Skin epidermis (tissue), 12 donors: ENCODE results near the gene DOK6.
"Not testable (repeated sequence)": the region's sequence is repeated elsewhere in the genome, so short reads cannot be mapped to it uniquely, and the experiment has no call there.

Source experiments
- H3K27ac ChIP-seq, 21 experiments: fragments of 200-600 bp; sonication (generic) in 11 of 21; one replicate each; pipeline ENCODE4 v1.5.0; 2020; ENCODE audit warnings: mild to moderate bottlenecking in 3 of 21, inconsistent platforms in 2 of 21, moderate library complexity in 2 of 21
- H3K4me3 ChIP-seq, 7 experiments: fragments of 200-600 bp; sonication (generic) in 2 of 7; one replicate each; pipeline ENCODE4 v1.5.0; 2020; ENCODE audit warnings: inconsistent platforms in 2 of 7, mild to moderate bottlenecking in 2 of 7, moderate library complexity in 1 of 7

The DOK6 gene

DNA sequence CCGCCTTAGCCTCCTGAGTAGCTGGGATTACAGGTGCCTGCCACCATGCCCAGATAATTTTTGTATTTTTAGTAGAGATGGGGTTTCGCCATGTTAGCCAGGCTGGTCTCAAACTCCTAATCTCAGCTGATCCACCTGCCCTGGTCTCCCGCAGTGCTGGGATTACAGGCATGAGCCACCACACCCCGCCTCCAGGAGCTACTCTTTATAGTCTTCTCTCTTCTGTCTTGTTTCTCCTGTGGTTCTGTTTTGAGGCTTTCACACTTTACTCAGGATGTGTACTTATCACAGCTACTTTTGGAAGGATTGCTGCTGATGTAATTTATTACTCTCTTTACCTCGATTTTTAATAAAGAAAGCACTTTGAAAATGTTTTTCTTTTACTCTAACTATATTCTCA is 261.4 kb downstream of the DOK6 start:
- not testable (repeated sequence) for H3K27ac ChIP-seq, H3K4me3 ChIP-seq

DNA sequence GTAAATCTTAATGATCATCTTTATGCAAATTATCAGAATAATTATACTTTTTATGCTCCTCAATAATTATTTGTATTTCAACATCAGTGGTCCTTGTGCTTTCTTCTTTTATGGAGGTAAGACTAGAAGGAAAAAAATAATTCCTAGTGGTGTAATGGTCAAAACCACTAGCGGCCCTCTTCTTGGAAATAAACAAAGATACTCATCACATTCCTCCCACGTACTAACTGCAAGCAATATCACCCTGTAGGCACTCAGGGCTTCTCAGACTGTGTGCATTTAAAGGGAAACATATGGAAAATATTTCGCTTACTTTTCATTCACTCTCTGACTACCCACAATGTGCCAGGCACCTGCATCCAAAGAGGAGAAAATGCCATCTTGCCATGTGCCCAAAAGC is 263.7 kb downstream of the DOK6 start:
- H3K4me3 ChIP-seq: no peak overlapping the region
- no peak overlapping the region for H3K27ac ChIP-seq

GRCh38 chr18:69674292-69674877 is 273.7 kb downstream of the DOK6 start:
- Histone ChIP-seq H3K27ac (no peak overlapping the region), H3K4me3 (no peak overlapping the region)

DNA sequence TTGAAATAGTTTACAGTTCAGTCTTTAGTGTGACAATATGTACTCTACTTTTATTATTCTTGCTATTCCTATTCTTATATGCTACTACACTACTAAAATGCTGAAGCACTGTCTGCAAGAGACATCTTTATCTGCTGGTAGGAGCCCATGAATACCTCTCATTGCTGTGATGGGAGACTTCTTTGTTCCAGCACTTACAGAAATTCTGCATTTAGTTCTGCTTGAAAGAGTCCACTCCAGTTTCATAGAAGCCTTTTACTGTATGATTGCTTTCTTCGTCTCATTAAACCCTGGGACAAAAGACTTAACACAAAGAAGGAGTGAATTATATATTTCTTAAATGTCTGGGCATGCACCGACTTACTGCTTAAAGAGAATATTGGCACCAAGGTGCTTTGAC is 274.3 kb downstream of the DOK6 start:
- no peak overlapping the region for H3K27ac ChIP-seq
- no peak overlapping the region for H3K4me3 ChIP-seq

DNA sequence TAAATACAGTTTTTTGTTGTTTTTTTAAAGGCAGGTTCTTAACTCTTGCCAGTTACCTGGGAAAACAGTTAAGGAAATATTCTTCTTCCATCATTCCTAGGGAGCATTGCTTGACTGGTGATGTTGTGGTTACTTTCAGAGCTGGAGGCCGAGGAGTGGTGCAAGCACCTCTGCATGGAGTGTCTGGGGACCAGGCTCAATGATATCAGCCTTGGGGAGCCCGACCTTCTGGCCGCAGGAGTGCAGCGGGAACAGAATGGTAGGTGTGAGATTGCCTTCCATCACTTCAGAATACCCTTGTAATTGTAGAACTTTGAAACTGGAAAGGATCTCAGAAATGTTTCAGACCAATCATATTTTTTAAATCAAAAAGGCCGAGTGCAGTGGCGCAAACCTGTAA is 276.9 kb downstream of the DOK6 start:
- H3K4me3 ChIP-seq: no peak overlapping the region
- no peak overlapping the region for H3K27ac ChIP-seq

GRCh38 chr18:69680123-69680522 is 279.4 kb downstream of the DOK6 start:
- H3K27ac ChIP-seq: no peak overlapping the region
- H3K4me3 ChIP-seq: no peak overlapping the region

GRCh38 chr18:69683176-69683575 is 282.5 kb downstream of the DOK6 start:
- Histone ChIP-seq H3K4me3 (no peak overlapping the region), H3K27ac (no peak overlapping the region)

DNA sequence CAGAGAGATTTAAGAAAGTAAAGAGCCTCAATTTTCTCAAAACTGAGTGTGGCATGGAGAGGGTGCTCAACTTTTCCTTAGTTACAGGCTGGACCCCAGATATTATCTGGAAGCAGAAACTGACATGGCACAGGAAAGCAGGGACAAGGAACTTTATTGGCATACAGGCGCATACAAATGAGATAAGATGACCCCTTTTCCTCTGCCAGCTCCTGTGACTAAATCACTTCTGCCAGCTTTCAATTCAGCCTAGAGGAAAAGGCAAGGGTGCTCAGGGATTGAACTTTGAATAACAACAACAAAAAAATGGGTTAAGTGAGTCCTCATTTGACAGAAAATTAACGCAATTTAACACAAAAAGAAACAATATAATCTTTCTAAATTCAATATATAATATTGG is 284.1 kb downstream of the DOK6 start:
- H3K4me3 ChIP-seq: no peak overlapping the region

DNA sequence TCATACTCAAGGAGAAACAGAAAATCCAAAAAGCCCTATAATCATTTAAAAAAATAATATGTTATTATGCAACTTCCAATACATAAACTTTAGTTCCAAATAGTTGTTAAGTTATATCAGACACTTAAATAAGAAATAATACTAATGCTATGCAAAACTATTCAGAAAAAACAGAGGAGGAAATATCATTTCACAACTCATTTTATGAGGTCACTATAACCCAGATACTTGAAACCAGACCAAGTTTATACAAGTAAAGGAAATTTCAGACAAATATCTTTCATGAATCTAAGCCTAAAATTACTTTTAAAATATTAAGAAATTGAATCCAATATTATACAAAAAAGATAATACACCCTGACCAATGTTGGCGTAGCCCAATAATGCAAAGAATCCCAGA is 286.2 kb downstream of the DOK6 start:
- Histone ChIP-seq H3K27ac (no peak overlapping the region), H3K4me3 (no peak overlapping the region)

More for the DNA sequence above, 284.1 kb downstream of the DOK6 start:
- no peak overlapping the region for H3K27ac ChIP-seq

- Histone ChIP-seq H3K27ac (no peak overlapping the region), H3K4me3 (no peak overlapping the region)
Measured at GRCh38 chr18:69689121-69689759, 288.6 kb downstream of the DOK6 start.

DNA sequence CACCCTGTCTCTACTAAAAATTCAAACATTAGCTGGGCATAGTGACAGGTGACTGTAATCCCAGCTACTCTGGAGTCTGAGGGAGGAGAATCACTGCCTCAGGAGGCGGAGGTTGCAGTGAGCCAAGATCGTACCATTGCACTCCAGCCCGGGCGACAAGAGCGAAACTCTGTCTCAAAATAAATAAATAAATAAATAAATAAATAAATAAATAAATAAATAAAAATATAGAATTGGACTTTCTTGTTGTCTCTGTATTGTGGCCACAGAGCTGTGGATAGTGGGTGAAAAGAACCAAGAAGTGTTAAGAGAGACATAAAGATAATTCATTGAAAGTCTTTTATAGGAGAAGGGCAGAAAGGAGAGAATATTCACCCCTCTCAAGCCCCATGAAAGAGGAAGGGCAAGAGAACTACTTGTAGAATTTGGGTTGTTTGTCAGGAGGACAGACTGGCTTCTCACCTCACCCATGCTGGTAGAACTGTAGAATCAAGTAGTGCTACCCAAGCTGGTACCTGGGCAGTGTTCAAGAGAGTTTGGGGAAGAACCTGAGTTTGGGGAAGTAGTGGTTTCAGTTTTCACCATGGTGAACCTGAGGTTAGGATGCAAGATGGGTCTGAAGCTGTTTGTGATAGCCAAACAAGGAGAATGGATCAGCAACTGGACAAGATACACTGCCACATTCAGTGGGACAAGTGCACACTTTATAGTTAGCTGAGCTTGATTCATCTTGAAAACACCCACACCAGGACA is 290.5 kb downstream of the DOK6 start:
- no peak overlapping the region for H3K27ac ChIP-seq
- no peak overlapping the region for H3K4me3 ChIP-seq

- no peak overlapping the region for H3K4me3 ChIP-seq
- H3K27ac ChIP-seq: no peak overlapping the region
Measured at GRCh38 chr18:69697069-69697468, 296.4 kb downstream of the DOK6 start.

GRCh38 chr18:69697689-69698088 is 297.0 kb downstream of the DOK6 start:
- no peak overlapping the region for H3K27ac ChIP-seq

DNA sequence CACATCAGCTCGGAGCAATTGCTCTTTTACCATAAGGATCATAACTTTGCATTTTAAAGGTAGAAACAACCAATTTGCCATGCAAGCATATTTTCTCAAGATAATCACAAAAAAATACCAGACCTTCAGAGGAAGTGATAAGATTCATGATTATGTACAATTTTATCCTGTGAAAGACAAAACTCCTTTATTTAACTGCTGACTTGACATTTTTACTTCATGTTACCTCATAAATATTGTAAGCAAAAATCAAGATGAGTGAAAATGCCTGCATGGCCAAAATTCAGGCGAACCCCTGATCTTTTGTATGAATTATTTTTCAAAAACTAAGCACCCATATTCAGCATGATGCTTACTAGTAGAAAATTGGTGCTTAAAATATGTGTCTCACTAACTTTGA is 300.6 kb downstream of the DOK6 start:
- Histone ChIP-seq H3K4me3 (no peak overlapping the region), H3K27ac (no peak overlapping the region)

More at GRCh38 chr18:69697689-69698088, 297.0 kb downstream of the DOK6 start:
- no peak overlapping the region for H3K4me3 ChIP-seq

GRCh38 chr18:69703461-69703860 is 302.8 kb downstream of the DOK6 start:
- H3K27ac ChIP-seq: no peak overlapping the region
- H3K4me3 ChIP-seq: no peak overlapping the region

DNA sequence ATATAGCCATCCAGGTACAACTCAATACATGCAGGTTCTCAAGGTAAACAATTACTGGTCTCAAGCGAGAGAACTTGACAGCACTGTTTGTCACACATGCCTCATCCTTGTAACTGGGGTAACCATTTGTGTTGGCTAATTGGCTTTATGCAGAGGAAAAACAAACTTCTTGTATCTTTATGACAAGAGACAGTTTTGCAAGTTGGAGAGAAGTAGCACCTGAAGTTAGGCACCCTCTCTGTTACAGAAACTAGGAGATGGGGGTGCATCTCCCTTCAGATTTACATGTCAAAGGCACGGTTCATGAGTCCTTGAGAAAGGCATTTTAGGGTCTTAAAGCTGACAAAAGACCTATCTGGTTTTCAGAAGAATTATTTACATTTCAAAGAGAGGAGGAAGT is 305.3 kb downstream of the DOK6 start:
- no peak overlapping the region for H3K4me3 ChIP-seq
- no peak overlapping the region for H3K27ac ChIP-seq

DNA sequence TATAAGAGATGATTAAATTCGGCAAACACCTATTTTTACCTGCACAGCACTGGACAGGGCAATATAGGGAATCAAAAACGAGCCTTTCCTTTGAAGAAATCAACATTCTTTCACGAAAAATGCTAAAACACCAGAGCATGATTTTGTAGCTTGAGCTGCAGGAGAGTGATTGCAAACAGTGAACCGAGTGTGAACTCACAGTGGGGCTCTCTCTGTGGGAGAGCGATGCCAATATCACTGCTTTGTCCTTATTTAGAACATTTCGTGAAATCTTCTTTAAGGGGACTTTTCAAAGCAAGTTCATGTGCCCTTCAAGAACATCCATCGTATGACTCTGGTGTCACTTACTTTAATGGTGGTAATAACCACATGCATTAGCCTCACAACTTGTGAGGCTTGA is 308.2 kb downstream of the DOK6 start:
- no peak overlapping the region for H3K4me3 ChIP-seq

DNA sequence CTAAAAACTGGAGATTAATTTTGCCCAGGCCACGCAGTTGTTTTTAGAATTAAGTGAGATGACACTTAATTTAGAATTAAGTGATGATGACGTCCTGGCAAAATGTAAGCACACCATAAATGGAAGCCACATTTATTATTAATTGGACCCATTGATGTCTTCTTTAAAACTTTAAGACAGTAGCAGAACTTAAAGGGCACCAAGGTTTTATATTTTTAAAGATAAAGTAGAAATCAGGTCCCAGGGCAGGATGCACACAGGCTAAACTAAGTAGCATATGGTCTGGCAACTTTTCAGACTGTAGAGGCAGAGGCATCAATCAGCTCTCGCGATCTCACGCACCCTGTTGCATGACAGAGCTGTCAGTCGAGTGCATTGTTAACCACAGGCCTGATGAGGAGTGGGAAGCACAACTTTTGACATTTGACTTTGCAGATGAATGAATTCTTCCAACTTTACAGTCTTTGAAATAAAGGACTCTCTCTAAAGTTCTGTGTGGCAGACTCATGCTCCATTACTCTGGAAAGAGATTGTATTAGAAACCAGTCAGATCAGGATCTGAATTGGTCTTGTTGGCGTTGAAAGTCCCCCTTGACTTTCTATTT is 314.6 kb downstream of the DOK6 start:
- Histone ChIP-seq H3K27ac (no peak overlapping the region), H3K4me3 (no peak overlapping the region)

More for the DNA sequence above, 308.2 kb downstream of the DOK6 start:
- no peak overlapping the region for H3K27ac ChIP-seq

- Histone ChIP-seq H3K27ac (no peak overlapping the region), H3K4me3 (no peak overlapping the region)
Measured at GRCh38 chr18:69717586-69717985, 316.9 kb downstream of the DOK6 start.

DNA sequence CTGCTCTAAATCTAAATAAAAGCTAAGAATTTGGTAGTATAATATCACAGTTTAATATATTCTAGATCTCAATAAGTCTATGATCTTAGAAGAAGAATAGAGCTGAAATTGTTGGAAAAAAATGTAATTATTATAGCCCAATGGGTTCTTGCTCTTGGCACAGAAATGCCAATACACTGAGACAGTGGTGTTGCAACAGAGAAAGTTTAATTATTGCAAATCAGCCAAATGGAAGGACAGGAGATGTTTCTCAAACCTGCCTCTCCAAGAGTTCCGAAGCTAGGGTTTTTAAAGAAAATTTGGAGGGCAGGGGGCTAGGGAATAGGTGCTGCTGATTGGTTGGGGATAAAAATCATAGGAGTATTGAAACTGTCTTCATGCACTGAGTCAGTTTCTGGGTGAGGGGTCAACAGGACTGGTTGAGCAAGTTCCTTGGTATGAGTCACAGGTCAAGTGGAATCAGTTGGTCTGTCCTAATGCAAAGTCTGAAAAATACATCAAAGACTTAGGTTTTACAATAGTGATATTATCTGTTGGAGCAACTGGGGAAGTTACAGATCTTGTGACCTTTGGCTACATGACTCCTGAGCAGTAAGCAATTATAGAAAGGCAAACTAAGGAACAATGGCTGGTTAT is 318.3 kb downstream of the DOK6 start:
- Histone ChIP-seq H3K4me3 (no peak overlapping the region), H3K27ac (no peak overlapping the region)
